ENCODE measurements around the gene ZNF146.

GRCh38 chr19:36221474-36221873 is 6.6 kb downstream of the ZNF146 start:
- TF ChIP-seq POLR2AphosphoS5 (IDR thresholded peaks at IDR 0.05; ENCODE audit: low read depth, low read length), result no peak
- no peak for TF ChIP-seq TAF1 (IDR thresholded peaks at IDR 0.05; ENCODE audit: borderline replicate concordance, insufficient read depth, low read length)
